Suppressor macrophage treated with lipopolysaccharide for 4 hours (primary cell): Measurements from ENCODE around the gene ABTB2.
A peak's percentile ranks its signal among the peaks of the same experiment; 100 is the strongest.
"Not testable (repeated sequence)": the region's sequence is repeated elsewhere in the genome, so short reads cannot be mapped to it uniquely, and the experiment has no call there.

Experiments used
- DNase-seq: peaks from one replicate; pipeline ENCODE4 v3.0.0-alpha.2; 2020

Gene ABTB2

GRCh38 chr11:34234086-34234740, 123.6 kb downstream of the ABTB2 start:
- DNase-seq: peak; percentile 86

DNA sequence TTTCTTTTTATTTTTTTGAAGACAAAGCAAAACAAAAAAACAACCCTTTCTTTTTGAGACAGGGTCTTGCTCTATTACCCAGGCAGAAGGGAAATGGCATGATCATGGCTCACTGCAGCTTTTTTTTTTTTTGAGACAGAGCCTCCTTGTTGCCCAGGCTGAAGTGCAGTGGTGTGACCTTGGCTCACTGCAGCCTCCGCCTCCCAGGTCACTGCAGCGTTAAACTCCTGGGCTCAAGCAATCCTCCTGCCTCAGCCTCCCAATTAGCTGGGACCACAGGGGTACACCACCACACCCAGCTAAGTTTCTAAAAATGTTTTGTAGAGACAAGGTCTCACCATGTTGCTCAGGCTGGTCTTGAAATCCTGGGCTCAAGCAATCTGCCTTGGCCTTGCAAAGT, 124.6 kb downstream of the ABTB2 start:
- no peak for DNase-seq

GRCh38 chr11:34232807-34233206, 125.0 kb downstream of the ABTB2 start:
- DNase-seq: peak; percentile 46

DNA sequence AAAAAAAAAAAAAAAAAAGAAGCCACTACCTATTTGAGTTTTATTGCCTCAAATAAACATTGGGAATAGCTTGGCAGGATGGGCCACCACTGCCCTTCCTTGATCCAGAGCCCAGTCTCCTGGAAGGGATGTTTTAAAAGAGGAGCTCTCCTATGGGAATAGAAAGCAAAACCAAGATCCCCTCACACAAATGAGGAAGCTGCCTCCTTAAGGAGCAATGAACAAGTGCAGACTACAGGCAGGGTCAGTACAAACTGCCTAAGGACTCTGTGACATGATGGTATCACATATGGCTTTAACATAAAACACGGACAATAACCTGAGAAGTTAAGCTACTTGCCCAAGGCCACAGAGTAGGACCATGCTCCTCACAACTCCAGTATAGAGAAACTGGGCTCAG, 131.6 kb downstream of the ABTB2 start:
- peak; percentile 71 for DNase-seq

- no peak for DNase-seq
These were observed 132.7 kb downstream of the ABTB2 start for GRCh38 chr11:34225091-34225490.

DNA sequence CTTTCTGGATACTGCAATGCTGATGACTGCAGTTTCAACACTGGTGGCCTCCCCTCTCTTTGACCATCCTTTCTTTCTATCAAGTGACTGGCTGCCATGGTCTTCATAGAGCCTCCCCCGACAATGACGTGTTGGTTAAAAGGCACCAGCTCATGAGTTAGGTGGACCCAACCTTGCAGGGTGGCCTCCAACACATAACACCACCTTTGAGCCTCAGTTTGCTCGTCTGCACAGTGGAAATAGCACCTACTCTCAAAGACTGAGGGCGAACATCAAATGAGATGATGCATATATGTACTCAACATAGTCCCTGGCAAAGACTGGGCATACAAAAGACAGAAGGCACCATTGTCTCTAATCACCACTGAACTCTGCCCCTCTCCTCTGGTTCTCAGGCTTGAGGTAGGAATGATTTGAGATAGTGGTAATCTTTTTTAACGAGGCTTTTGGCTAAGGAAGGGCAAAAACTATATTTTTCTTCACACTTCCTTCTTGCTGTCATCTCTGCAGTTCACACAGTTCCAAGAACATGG, 133.3 kb downstream of the ABTB2 start:
- no peak for DNase-seq

GRCh38 chr11:34223907-34224306, 133.9 kb downstream of the ABTB2 start:
- DNase-seq: no peak

DNA sequence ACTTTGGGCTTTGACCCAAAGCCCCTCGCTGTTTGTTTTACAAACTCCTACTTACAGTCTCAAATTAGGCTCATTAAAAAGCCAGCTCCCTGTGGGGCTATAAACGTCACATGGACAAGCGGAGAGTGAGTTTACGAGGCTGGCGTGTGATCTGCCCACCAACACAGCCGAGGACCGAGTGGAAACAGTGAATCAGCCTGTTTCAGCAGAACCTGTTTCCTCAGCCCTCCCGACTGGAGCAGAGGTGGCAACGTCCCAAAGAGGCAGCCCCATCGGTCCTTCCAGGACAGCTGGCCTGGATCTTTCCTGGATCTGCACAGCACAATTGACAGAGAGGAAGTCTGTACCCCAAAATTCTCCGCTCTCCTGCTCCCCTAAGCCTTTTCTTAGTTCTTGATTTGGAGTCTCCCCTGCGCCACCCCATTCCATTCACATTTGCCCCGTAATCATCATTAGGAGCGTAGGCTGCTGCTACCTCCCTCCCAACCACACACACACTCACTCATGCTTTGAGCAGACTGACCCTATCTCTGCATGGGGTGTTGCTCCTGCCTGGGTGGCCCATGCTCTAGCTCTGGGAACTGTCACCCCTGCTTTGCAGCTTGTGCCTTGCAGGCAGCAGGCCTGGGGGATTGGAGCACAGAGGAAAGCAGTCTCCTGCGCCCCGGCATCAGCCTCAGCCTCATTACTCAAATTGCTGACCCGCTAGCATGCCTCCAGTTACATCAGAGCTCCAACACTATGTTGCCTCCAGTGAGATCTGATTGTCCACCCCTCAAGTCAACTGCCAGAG, 134.6 kb downstream of the ABTB2 start:
- no peak for DNase-seq

DNA sequence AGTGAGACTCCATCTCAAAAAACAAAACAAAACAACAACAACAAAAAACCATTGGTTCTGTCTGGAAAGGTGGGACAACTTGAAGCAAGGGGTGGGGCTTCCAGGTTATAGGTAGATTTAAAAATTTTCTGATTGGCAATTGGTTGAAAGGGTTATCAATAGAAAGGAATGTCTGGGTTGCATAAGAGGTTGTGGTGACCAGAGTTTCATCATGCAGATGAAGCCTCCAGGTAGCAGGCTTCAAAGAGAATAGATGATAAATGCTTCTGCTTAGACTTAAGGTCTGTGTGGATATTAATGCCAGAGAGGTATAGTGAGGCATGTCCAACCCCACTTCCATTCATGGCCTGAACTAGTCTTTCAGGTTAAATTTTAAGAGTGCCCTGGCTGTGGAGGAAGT, 135.8 kb downstream of the ABTB2 start:
- DNase-seq: no peak

- DNase-seq: no peak
These were observed 137.9 kb downstream of the ABTB2 start for GRCh38 chr11:34219941-34220370.

DNA sequence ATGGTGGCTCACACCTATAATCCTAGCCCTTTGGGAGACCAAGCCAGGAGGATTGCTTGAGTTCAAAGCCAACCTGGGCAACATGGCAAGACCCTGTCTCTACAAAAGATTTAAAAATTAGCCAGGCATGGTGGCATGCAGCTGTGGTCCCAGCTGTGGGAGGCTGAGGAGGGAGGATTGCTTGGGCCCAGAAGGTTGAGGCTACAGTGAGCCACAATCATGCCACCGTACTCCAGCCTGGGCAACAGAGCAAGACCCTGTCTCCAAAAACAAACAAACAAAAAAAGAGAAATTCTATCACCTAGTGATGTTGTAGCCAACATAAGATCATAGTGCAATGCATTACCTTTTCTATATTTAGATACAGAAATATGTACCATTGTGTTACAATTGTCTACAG, 138.5 kb downstream of the ABTB2 start:
- DNase-seq: no peak

- DNase-seq: not testable (repeated sequence)
These were observed 139.1 kb downstream of the ABTB2 start for GRCh38 chr11:34218756-34219155.

DNA sequence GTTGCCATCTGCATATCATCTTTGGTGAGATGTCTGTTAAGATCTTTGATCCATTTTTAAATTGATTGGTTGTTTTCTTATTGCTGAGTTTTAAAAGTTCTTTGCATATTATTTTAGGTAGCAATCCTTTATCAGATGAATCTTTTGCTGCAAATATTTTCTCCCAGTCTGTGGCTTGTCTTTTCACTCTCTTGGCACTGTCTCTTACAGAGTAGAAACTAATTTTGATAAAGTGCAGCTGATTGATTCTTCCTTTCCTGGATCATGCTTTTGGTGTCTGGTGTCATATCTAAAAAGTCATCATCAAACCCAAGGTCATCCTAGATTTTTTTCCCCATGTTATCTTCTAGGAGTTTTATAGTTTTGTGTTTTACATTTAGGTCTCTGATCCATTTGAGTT, 139.7 kb downstream of the ABTB2 start:
- no peak for DNase-seq

GRCh38 chr11:34216706-34217105, 141.1 kb downstream of the ABTB2 start:
- no peak for DNase-seq

DNA sequence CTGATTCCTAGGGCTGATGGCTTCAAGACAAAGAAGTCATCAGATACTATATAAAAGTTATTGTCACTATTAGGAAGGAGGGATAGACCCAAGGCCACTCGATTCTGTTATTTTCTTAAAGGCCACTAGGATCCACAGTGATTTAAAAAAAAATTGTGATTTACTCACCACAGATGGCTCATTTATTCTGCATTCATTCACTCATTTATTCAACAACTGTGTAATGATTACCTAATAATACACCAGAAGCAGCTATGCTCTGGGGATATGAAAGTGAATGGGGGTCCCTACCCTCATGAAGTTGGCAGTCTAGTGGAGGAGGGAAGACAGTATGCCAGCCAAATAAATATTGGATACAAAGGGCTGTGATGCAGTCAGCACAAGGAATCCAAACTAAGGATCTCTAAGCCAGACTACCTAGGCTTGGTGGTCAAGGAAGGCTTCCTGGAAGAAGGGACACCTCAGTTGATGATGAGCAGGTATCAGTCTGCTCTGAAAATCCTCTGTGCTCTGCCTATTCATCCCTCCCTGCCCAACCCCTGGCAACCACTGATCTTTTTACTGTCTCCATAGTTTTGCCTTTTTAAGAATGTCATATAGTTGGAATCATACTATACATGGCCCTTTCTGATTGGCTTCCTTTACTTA, 141.9 kb downstream of the ABTB2 start:
- DNase-seq: peak; percentile 25

DNA sequence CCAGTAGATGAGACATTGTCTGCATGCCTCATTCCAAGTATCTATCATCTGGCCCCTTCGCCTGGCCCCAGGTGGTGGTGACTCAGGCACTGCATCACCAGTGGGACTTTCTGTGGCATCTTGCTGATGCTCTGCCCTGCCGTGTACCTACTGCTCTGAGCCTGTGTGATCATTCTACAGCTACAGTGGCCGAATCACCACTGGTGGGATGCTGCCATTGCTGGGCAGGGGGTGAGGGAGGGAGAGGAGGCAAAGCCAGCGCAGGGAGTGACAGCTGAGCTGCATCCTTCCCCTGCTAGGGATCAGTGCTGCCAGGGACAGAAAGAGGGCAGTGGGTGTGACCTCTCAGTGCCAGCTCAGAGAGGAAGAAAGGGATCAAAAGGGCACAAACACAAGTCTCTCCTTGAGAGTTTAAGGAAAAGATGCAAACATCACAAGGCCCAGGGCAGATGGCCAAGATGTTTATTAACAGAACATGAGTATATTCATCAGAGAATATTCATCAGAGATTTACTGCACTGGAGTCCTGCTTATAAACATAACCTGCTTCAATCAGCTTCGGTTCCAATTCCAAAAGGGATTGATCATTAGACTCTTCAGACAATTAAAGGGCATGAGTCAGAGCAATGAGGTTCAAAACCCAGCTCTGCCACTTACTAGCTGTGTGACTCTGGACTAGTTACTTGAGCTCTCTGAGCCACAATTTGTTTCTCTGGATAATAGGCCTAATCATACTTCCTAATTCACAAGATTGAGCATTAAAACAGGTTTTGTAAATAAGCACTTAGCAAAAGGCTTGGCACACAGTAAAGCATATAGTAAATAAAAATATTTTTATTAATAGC, 142.6 kb downstream of the ABTB2 start:
- DNase-seq: peak; percentile 55

GRCh38 chr11:34213366-34213765, 144.4 kb downstream of the ABTB2 start:
- DNase-seq: peak; percentile 66

GRCh38 chr11:34212566-34212965, 145.2 kb downstream of the ABTB2 start:
- DNase-seq: no peak

GRCh38 chr11:34209809-34210208, 148.0 kb downstream of the ABTB2 start:
- no peak for DNase-seq

GRCh38 chr11:34208266-34209135, 149.3 kb downstream of the ABTB2 start:
- peak; percentile 73 for DNase-seq

DNA sequence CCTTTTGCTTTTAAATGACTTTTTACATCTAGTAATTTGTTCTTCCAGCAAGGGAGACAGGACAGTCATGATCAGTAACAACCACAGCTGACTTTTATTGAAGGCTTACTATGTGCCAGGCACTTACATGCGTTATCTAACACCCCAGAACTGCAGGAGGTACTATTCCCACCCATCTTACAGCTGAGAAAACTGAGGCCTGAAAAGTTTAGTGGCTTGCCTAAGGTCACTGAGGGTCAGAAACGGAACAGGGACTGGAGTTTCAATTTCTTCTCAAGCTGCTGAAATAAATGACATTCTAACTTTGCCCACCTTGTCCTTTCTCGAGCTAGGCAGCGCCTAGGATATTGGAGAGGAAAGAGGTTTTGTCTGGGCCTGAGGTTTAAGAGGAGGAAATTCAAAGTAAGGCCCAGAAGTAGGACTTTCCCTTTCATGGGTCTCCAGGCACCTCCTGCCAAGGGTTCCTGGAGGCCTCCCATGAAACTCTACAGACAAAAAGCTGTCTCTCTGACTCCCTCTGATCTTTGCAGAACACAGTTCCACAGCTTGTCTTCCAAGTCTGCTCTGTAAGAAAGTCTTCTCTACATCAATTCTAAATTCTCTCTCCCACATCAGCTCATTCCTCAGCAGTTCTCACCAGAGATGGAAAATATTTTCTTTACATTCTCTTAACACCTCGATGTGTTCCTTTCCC, 150.2 kb downstream of the ABTB2 start:
- no peak for DNase-seq
